ENCODE measurements around the gene CCM2.

Gene CCM2

GRCh38 chr7:45092100-45092930, 92.3 kb downstream of the CCM2 start:
- H3K27me3 Mint-ChIP-seq (ENCODE audit: low read depth): peaks cover 14% of the 10 kb centered on the region
- no peaks in the 10 kb centered on the region for H3K36me3 Mint-ChIP-seq (ENCODE audit: low read depth)
- H3K4me3 Mint-ChIP-seq: no peak overlapping the region
- H3K27ac Mint-ChIP-seq: no peak overlapping the region
- H3K4me1 Mint-ChIP-seq: no peaks in the 10 kb centered on the region
- TF ChIP-seq, protein P1, sequence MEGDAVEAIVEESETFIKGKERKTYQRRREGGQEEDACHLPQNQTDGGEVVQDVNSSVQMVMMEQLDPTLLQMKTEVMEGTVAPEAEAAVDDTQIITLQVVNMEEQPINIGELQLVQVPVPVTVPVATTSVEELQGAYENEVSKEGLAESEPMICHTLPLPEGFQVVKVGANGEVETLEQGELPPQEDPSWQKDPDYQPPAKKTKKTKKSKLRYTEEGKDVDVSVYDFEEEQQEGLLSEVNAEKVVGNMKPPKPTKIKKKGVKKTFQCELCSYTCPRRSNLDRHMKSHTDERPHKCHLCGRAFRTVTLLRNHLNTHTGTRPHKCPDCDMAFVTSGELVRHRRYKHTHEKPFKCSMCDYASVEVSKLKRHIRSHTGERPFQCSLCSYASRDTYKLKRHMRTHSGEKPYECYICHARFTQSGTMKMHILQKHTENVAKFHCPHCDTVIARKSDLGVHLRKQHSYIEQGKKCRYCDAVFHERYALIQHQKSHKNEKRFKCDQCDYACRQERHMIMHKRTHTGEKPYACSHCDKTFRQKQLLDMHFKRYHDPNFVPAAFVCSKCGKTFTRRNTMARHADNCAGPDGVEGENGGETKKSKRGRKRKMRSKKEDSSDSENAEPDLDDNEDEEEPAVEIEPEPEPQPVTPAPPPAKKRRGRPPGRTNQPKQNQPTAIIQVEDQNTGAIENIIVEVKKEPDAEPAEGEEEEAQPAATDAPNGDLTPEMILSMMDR (IDR thresholded peaks at IDR 0.05; ENCODE audit: unreplicated experiment in 3 of 3): no peak
- H3K9me3 Mint-ChIP-seq: peaks cover 4% of the 10 kb centered on the region

GRCh38 chr7:45092931-45093235, 92.9 kb downstream of the CCM2 start:
- peaks cover 4% of the 10 kb centered on the region for H3K9me3 Mint-ChIP-seq
- TF ChIP-seq, protein P1 (IDR thresholded peaks at IDR 0.05; ENCODE audit: unreplicated experiment in 3 of 3): no peak
- no peak overlapping the region for H3K27ac Mint-ChIP-seq
- no peaks in the 10 kb centered on the region for H3K36me3 Mint-ChIP-seq (ENCODE audit: low read depth)
- H3K4me3 Mint-ChIP-seq: no peak overlapping the region
- H3K4me1 Mint-ChIP-seq: no peaks in the 10 kb centered on the region
- H3K27me3 Mint-ChIP-seq (ENCODE audit: low read depth): peaks cover 14% of the 10 kb centered on the region

DNA sequence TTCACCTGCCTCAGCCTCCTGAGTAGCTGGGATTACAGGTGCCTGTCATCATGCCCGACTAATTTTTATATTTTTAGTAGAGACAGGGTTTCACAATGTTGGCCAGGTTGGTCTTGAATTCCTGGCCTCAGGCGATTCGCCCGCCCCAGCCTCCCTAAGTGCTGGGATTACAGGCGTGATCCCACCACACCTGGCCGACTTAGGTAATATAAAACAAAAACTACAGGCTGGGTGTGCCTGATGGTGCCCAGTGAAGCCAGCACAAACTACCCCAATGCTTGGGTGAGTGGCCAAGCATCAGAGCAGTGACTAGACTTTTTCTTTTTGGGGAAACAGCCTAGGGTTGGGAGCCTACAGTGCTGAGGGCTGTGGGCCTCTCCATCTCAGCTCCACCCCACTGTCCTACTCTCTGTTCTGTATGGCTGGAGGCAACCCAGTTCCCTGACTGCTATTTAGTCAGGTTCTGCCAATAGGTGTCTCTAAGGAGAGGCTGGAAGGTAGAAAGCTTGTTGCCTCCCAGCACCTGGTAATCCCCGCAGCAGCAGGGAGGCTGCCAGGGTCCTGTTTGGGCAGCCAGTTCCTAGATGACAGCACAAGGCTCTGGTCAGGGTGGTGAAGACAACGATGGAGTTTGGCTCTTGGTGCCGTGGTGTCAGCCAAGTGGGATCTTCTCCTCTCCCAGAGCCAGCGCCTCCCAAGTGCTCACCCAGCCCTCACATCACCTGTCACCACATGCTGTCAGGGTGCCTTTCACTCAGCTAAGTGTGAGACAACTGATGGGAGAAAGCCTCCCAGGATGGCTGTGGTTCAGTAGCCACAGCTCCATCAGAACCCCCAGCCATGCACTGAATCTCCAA, 99.2 kb downstream of the CCM2 start:
- Mint-ChIP-seq H3K9me3 (no peaks in the 10 kb centered on the region), H3K27me3 (ENCODE audit: low read depth) (no peaks in the 10 kb centered on the region), H3K27ac (no peak overlapping the region), H3K4me1 (no peaks in the 10 kb centered on the region), H3K4me3 (no peak overlapping the region), H3K36me3 (ENCODE audit: low read depth) (peaks cover 17% of the 10 kb centered on the region)
- TF ChIP-seq, protein P1 (IDR thresholded peaks at IDR 0.05; ENCODE audit: unreplicated experiment in 3 of 3): no peak

DNA sequence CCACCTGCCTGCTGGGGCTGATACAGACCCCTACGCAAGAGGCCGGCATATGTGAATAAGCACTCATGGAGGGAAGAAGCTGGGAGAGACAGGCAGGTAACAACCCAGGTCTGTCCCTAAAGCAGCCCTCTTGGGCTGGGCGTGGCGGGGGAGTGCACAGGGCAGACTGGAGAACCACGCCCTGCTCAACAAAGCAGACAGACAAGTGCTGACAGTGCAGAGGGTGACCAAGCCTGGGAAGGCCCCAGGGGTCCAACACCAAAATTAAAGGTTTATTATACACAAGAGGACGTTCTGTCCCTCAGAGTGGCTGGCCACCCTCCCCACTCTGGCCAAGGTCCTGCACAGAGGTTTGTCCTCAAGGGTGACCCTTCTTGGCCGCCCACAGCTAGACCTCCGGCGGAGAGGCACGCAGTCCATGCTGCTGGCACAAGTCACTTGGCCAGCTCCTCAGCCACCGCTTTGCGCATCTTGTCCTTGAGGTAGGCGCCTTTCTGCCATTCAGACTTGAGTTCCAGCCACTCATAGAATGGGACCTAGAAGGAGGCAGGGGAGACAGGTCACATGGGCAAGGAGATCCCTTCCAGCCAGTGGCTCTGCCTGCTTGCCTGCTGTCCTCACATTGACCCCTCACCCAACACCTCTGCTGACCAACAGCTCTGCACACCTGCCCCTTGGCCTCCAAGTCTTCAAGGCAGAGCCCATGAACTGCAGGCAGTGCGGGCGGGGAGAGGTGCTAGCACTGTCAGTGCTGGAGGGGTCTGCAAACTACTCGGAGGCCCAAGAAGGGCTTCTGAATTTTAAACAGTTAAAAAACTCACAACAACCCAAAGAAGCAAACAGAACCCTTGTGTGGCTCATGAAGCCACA, 100.1 kb downstream of the CCM2 start:
- no peak overlapping the region for H3K4me3 Mint-ChIP-seq
- H3K27ac Mint-ChIP-seq: no peak overlapping the region

GRCh38 chr7:45100761-45101480, 100.9 kb downstream of the CCM2 start:
- TF ChIP-seq, protein P1 (IDR thresholded peaks at IDR 0.05; ENCODE audit: unreplicated experiment in 3 of 3): no peak
- Mint-ChIP-seq H3K9me3 (no peaks in the 10 kb centered on the region), H3K4me1 (no peaks in the 10 kb centered on the region), H3K27me3 (ENCODE audit: low read depth) (no peaks in the 10 kb centered on the region), H3K36me3 (ENCODE audit: low read depth) (peaks cover 23% of the 10 kb centered on the region), H3K4me3 (no peak overlapping the region), H3K27ac (no peak overlapping the region)

More for the DNA sequence above, 100.1 kb downstream of the CCM2 start:
- H3K4me1 Mint-ChIP-seq: no peaks in the 10 kb centered on the region
- no peaks in the 10 kb centered on the region for H3K9me3 Mint-ChIP-seq
- H3K36me3 Mint-ChIP-seq (ENCODE audit: low read depth): peaks cover 17% of the 10 kb centered on the region
- no peaks in the 10 kb centered on the region for H3K27me3 Mint-ChIP-seq (ENCODE audit: low read depth)
- TF ChIP-seq, protein P1 (IDR thresholded peaks at IDR 0.05; ENCODE audit: unreplicated experiment in 3 of 3): no peak

Measured in nephron (organoid).